Hematopoietic multipotent progenitor cell treated with erythropoietin and hydrocortisone succinate and interleukin-3 and kit ligand, for 8 days (in vitro differentiated cells): ENCODE data around the gene NUTM2F.
"Not testable (repeated sequence)": the region's sequence is repeated elsewhere in the genome, so short reads cannot be mapped to it uniquely, and the experiment has no call there.

ENCODE experiments used
- DNase-seq: peaks from one replicate; pipeline ENCODE4 v3.0.0-alpha.2; 2015

Gene NUTM2F

DNA sequence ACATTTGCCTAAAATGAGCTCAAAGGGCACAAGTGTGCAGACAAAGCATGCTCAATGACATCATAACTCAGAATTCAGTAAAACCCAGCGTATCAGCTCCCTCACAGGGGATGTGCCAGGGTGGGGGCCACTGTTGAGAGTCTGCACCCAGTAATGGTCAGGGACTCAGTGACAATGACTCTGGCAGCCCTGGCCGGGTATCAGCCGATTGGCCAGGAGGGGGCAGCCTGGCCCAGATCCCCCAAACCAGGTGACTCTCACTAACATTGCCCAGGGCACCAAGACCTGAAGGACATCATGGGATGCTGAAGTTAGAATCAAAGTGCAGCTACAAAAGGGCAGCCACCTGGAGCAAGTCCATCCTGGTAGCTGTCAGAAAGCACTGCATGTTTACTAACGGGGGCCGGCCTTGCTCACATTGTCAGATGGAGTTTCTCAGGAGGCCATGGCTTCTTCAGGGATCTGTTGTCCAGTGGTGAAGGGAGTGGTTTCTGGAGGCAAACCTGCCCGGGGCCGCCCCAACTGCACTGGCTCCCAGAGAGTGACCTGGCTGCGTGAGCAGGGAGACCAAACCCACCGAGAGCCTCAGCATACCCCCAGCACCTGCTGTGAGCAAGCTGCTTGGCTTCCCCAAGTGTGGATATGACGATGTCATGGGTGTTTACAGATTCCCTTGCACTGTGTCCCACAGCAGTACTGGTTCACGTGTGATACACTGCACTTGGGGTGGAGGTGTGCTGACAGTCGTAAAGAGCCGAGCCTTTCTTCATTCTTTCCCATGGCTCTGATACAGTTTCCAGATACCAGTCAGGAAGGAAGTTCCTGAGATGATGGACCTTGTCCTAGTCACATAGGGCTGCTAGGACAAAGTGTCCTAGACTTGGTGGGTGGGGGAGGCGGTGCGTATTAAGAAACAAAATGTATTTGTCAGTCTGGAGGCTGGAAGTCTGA, 13.1 kb downstream of the NUTM2F start:
- DNase-seq: not testable (repeated sequence)

DNA sequence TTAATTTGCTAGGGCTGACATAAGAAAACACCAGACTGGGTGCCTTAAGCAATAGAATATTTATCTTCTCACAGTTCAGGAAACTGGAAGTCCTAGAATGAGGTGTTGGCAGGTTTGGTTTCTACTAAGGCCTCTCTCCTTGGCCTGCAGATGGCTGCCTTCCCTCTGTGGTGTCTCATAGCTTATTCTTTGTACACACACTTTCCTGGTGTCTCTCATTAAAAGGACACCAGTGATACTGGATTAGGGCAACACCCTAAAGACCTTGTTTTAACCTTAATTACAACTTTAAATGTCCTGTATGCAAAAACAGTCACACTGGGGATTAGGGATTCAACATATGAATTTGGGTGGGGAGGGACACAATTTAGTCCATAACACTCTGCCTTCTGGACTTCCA, 25.1 kb downstream of the NUTM2F start:
- no peak for DNase-seq

DNA sequence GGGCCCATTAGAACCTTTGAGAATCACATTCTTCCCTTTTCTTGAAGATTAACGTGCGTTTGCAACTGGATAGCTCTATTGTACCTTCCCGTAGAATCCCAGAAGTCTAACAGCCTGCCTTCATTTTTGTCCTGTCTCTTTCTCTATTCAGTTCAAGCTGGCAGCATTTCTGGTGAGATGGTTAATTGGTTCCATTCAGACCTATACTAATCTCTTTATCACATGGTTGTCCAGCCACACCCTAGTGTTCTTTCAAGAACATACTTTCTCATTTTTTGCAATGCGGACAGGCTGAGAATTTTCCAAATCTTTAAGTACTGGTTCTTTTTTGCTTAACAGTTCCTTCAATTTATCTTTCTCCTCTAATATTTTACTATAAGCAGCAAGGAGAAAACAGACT, 26.0 kb downstream of the NUTM2F start:
- DNase-seq: peak; percentile 60

DNA sequence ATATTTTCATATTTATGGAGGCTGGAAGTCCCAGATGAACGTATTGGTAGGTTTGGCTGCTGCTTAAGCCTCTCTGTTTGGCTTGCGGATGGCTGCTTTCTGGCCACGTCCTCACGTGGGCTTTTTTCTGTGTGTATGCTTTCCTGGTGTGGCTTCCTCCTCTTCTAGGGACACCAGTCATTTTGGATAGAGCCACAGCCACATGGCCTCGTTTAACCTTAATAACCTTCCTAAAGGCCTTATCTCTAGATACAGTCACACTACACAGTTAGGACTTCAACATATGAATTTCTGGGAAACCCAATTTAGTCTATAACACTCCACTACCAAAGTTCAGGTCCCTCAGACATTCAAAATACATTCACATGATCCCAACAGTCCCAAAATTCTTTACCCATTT, 26.9 kb downstream of the NUTM2F start:
- peak; percentile 58 for DNase-seq

DNA sequence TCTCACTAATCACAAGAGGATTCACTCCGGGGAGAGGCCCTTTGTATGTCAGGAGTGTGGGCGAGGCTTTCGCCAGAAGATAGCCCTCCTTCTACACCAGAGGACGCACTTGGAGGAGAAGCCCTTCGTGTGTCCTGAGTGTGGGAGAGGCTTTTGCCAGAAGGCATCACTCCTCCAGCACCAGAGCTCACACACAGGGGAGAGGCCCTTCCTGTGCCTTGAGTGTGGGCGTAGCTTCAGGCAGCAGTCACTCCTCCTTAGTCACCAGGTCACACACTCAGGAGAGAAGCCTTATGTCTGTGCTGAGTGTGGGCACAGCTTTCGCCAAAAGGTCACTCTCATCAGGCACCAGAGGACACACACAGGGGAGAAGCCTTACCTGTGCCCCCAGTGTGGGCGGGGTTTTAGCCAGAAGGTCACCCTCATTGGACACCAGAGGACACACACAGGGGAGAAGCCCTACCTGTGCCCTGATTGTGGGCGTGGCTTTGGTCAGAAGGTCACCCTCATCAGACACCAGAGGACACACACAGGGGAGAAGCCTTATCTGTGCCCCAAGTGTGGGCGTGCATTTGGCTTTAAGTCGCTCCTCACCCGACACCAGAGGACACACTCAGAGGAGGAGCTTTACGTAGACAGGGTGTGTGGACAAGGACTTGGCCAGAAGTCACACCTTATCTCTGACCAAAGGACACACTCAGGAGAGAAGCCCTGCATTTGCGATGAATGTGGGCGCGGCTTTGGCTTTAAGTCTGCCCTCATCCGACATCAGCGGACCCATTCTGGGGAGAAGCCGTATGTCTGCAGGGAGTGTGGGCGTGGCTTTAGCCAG, 27.8 kb downstream of the NUTM2F start:
- DNase-seq: peak; percentile 79

DNA sequence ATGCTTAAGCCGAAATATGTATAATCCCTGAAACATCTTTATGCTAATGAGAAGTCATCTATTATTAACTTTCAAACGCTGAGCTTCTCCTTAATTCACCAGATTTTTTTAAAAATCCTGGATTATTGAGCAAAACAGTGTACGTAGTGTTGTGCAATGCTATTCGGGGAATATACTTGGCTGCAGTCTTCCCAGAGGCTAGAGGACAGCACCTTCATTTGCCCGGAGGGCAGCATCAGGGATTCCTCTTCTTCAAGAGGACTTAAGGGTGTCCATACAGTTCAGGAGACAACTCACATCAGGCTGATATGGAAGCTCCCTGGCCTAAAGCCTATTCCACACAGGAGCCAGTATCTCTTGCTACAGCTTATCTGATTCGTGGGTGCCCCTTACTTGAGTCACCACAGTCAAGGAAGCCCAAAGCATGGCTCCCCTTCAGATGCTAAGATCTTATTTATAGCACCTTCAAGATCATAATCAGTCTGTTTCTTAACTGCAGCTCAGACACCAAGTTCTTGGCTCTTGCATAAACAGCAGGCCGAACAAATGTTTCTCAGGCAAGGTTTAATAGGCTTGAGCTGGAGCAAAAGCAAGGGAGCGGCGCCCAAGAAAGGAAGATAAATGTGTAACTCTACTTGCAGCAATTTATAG, 29.4 kb downstream of the NUTM2F start:
- DNase-seq: peak; percentile 19

DNA sequence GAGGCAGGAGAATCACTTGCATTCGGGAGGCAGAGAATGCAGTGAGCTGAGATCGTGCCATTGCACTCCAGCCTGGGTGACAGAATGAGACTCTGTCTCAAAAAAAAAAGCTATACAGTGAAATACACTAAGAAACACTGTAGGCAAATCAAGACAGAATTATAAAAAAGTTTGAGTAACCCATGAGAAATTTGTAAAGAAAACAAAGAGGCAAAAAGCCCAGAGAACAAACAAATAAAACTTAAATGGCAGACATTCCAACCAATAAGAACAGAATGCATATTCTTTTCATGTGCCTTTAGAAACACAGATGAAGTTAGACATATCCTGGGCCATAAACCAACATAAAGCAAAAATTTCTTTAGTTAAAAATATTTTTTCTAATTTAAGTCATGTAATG, 38.8 kb downstream of the NUTM2F start:
- no peak for DNase-seq

DNA sequence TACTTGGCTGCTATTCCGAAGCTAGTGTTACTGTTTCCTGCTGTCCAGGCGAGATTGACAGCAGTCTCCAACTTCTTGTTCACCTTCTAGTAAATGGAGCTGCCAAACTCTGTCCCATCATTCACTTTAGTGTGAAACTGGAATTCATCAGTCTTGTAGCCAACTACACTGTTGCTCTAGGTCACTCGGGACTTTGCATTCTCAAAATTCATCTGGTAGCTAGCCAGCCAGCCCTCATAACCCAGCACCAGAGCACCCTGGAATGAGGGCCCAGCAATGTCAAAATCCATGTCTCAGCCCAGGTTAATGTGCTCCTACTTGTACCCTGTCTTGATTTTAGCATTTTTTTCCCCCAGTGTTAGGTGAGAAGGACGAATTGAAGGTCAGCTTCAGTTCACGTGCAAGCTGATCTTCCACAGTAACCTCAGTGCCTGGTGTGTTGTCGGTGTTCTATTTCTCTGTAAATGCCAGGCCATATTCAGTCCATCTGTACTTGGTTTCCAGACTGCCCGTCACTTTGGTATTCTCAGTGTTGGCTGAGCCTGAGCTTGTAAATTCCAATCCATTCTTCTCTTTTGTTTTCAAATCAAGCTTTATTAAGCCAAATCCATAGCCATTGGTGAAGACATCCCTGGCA, 40.4 kb downstream of the NUTM2F start:
- DNase-seq: no peak

DNA sequence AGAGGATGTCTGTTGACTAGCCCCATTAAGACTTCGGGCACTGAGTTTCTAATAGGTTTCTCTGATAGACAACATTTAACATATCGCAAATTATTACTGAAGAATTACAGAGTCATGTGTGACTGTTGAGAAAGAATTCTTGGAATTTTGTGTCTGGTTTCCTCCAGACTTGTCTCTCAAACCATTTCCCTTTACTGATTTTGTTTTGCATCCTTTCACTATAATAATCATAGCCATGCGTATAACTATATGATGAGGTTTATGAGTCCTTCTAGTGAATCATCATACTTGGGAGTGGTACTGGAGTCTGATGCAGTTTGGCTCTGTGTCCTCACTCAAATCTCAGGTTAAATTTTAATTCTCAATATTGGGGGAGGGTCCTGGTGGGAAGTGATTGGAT, 42.3 kb downstream of the NUTM2F start:
- DNase-seq: no peak

DNA sequence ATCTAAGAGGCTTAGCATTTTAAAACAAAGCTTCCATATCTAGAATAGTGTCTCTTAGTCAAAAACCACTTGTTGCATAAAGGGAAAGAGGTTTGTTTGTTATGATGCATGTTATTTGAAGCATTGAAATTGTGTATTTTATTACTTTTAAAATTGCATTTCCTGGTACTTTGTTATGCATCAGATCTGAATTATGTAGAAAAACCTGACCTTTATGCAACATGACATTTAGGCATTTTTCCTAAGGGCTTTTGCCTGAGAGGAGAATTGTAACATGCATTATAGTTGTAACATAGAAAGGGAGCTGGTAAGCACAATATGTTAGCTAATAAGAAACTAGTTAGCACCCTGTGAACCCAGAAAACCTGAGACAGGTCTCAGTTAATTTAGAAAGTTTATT, 47.3 kb downstream of the NUTM2F start:
- DNase-seq: no peak

DNA sequence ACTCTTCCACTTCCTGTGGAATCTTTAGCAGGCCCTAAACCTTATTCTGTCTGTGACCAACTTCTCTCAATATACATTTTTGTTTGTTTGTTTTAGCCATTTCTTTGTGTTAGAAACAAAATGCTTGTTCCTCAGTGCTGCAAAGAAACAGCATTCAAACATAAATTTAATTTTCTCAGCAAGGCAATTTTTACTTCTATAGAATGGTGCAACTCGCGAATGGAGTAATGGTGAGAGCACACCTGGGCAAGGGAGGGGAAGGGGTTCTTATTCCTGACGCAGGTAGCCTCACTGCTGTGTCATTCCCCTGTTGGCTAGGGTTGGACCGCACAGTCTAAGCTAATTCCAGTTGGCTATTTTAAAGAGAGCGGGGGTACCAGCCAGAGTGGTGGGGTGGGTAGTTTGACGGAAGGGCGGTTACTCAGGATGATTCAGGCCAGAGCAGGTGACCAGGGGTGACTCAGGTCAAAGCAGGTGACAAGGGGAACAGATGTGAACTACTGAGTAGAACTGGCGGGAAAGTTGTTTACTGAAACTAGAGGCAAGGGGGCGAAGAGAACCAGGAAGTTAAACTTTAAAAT, 47.9 kb downstream of the NUTM2F start:
- DNase-seq: no peak

DNA sequence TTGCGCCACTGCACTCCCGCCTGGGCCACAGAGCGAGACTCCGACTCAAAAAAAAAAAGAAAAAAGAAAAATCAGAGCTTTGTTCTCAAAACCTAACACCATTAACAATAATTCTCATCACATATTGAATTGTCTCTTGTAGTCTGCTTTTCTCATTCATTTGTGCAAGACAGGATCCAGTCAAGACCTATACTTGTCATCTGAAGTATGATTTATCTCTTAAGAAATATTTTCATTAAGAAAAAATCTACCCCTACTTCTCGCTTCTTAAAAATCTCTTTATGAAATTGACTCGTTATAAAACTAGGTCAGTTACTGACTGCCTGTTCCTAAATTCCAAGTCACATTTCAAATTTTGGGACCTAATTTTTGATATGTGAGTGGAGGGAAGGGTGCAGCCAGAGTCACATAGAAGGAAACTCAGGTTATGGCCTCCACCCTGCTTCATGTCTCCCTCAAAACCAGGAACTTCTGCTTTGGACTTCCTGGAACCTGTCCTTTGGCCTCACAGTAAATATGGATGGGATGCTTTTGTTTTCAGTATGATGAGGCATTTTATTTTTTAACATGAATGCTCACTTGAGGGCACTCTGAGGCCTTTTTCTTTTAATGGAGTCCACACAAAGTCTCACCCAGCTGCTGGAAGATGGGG, 50.4 kb downstream of the NUTM2F start:
- DNase-seq: no peak

DNA sequence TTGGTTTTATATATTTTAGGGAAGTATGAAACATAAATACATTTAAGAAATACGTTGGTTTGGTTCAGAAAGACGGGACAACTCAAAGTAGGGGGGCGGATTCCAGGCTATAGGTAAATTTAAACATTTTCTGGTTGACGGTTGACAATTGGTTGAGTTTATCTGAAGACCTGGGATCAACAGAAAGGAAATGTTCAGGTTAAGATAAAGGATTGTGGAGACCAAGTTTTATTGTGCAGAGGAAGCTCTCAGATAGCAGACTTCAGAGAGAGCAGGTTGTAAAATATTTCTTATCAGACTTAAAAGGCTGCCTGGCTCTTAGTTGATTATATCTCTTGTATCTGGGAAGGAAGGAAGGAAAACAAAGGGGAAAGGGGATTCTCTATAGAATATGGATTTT, 51.4 kb downstream of the NUTM2F start:
- DNase-seq: not testable (repeated sequence)

DNA sequence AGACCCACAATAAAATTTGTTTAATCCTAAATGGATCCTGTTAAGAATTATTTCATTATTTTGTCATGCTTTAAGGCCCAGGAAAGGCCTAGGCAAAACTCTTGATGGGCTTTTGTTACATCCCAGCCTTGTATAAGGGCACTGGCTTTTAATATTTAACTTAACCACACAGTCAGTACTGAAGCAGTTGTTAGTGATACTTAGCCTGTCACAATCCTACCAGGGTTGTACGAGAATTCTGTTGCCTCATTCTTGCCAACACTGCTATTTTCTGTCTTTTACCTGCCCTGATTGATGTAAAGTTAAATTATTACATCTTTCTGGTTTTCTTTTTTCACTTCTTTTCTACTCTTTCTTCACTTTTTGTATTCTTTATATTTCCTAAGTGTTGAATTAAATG, 58.4 kb downstream of the NUTM2F start:
- no peak for DNase-seq

DNA sequence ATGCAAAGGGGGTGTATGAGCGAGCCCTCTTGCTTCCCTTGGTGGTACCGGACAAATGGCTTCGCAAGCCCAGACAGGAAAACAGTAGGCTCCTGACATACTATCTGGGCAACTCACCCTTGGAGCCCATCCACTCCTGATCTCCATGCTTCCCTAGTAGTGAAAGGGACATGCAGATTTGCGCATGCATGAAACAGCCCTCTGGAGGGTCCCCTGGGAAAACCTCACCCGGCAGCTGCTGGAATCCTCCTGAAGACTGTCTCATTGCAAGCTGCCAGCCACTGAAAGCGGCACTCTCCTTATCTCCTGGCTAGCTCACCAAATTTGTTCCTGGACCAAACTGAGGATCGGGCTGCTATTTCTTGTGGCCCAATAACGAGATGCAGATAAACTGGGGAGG, 59.2 kb downstream of the NUTM2F start:
- no peak for DNase-seq
